Progenitor cell of endocrine pancreas (in vitro differentiated cells): Measurements from ENCODE around the gene ITGB2. TPM values are rescaled to one million over a fixed set of nuclear protein-coding genes. Genes with fewer than 3 reads are reported as not detected.

Source experiments
- DNase-seq: peaks from one replicate; pipeline ENCODE4 v3.0.0; 2021; ENCODE audit warnings: low spot score; ENCODE audit not compliant: unreplicated experiment
- H3K27ac Mint-ChIP-seq: 2 replicates; pipeline ENCODE4 v1.8.0; 2021; ENCODE audit warnings: mild to moderate bottlenecking, moderate library complexity, mixed read lengths
- H3K27me3 Mint-ChIP-seq: 2 replicates; pipeline ENCODE4 v1.8.0; 2021; ENCODE audit warnings: mixed read lengths
- H3K36me3 Mint-ChIP-seq: 2 replicates; pipeline ENCODE4 v1.8.0; 2022; ENCODE audit warnings: mixed read lengths; ENCODE audit not compliant: insufficient read depth
- H3K4me1 Mint-ChIP-seq: 2 replicates; pipeline ENCODE4 v1.8.0; 2021; ENCODE audit warnings: low read depth, mixed read lengths
- H3K4me3 Mint-ChIP-seq: 2 replicates; pipeline ENCODE4 v1.8.0; 2021; ENCODE audit warnings: low read depth, mild to moderate bottlenecking, moderate library complexity, mixed read lengths
- H3K9me3 Mint-ChIP-seq: 2 replicates; pipeline ENCODE4 v1.8.0; 2021; ENCODE audit warnings: low read depth, mixed read lengths
- CTCF ChIP-seq: fragments of 200-600 bp; sonication (generic); IDR thresholded peaks from one replicate; pipeline ENCODE4 v1.5.0; 2021; ENCODE audit warnings: antibody characterized with exemption, mild to moderate bottlenecking; ENCODE audit not compliant: unreplicated experiment
- total RNA-seq: library from RNA; stranded (reverse); gene quantifications from 2 replicates; pipeline ENCODE4 v1.2.1, GENCODE V29; 2021

ITGB2 gene
- total RNA-seq, 1 donor from 2014 or later, result 0.41 TPM

GRCh38 chr21:44858791-44859190, 61.9 kb downstream of the ITGB2 start:
- H3K27me3 Mint-ChIP-seq, result no peaks in the 10 kb centered on the region
- no peak for DNase-seq
- no peak overlapping the region for H3K27ac Mint-ChIP-seq
- peaks cover 23% of the 10 kb centered on the region for H3K36me3 Mint-ChIP-seq
- no peaks in the 10 kb centered on the region for H3K9me3 Mint-ChIP-seq
- H3K4me1 Mint-ChIP-seq, result no peaks in the 10 kb centered on the region
- no peak for TF ChIP-seq CTCF
- no peak overlapping the region for H3K4me3 Mint-ChIP-seq

- Mint-ChIP-seq H3K36me3 (peaks cover 24% of the 10 kb centered on the region), H3K27me3 (no peaks in the 10 kb centered on the region), H3K4me1 (peaks cover 2% of the 10 kb centered on the region), H3K27ac (no peak overlapping the region), H3K9me3 (no peaks in the 10 kb centered on the region), H3K4me3 (no peak overlapping the region)
- TF ChIP-seq CTCF, result no peak
- no peak for DNase-seq
Measured at GRCh38 chr21:44858291-44858690, 62.4 kb downstream of the ITGB2 start.

- Mint-ChIP-seq H3K9me3 (no peaks in the 10 kb centered on the region), H3K36me3 (peaks cover 26% of the 10 kb centered on the region), H3K27me3 (no peaks in the 10 kb centered on the region), H3K4me3 (no peak overlapping the region), H3K4me1 (peaks cover 8% of the 10 kb centered on the region), H3K27ac (no peak overlapping the region)
- no peak for DNase-seq
- no peak for TF ChIP-seq CTCF
Measured at GRCh38 chr21:44857127-44857892, 63.4 kb downstream of the ITGB2 start.

- no peaks in the 10 kb centered on the region for H3K9me3 Mint-ChIP-seq
- H3K27me3 Mint-ChIP-seq, result no peaks in the 10 kb centered on the region
- H3K36me3 Mint-ChIP-seq, result peaks cover 24% of the 10 kb centered on the region
- H3K4me3 Mint-ChIP-seq, result no peak overlapping the region
- TF ChIP-seq CTCF, result no peak
- H3K4me1 Mint-ChIP-seq, result peaks cover 8% of the 10 kb centered on the region
- no peak overlapping the region for H3K27ac Mint-ChIP-seq
- no peak for DNase-seq
Measured at GRCh38 chr21:44856131-44856530, 64.6 kb downstream of the ITGB2 start.

- H3K9me3 Mint-ChIP-seq, result no peaks in the 10 kb centered on the region
- H3K36me3 Mint-ChIP-seq, result peaks cover 27% of the 10 kb centered on the region
- H3K4me1 Mint-ChIP-seq, result peaks cover 8% of the 10 kb centered on the region
- DNase-seq, result no peak
- H3K27me3 Mint-ChIP-seq, result no peaks in the 10 kb centered on the region
- H3K27ac Mint-ChIP-seq, result no peak overlapping the region
- no peak for TF ChIP-seq CTCF
- H3K4me3 Mint-ChIP-seq, result no peak overlapping the region
Measured at GRCh38 chr21:44855572-44855971, 65.1 kb downstream of the ITGB2 start.
